Lower lobe of right lung (tissue), 2 donors: ENCODE results near the gene CEP131. TPM values are rescaled to one million over a fixed set of nuclear protein-coding genes. Genes with fewer than 3 reads are reported as not detected.
A peak's percentile ranks its signal among the peaks of the same experiment; 100 is the strongest.

Experiments
- ATAC-seq, 2 donors: fragments of 200-7000 bp; cut with Tn5 transposase; one replicate each; pipeline ENCODE4 v1.9.1; 2020 to 2022; ENCODE audit warnings: mild to moderate bottlenecking in 2 of 2, moderate library complexity in 2 of 2
- DNase-seq: peaks from one replicate; pipeline ENCODE4 v3.0.0-alpha.2; 2020
- H3K27ac ChIP-seq: fragments of 200-600 bp; one replicate; pipeline ENCODE4 v1.8.0; 2022
- H3K27me3 ChIP-seq: fragments of 200-600 bp; one replicate; pipeline ENCODE4 v1.8.0; 2022; ENCODE audit warnings: low read depth
- H3K36me3 ChIP-seq: fragments of 200-600 bp; one replicate; pipeline ENCODE4 v1.8.0; 2022; ENCODE audit warnings: mild to moderate bottlenecking
- H3K4me1 ChIP-seq: fragments of 200-600 bp; one replicate; pipeline ENCODE4 v1.8.0; 2022
- H3K4me3 ChIP-seq: fragments of 200-600 bp; one replicate; pipeline ENCODE4 v1.8.0; 2022; ENCODE audit warnings: mild to moderate bottlenecking
- H3K9me3 ChIP-seq: fragments of 200-600 bp; one replicate; pipeline ENCODE4 v1.8.0; 2022
- CTCF ChIP-seq: fragments of 200-600 bp; IDR thresholded peaks from one replicate; pipeline ENCODE4 v1.8.0; 2022; ENCODE audit warnings: antibody characterized with exemption, mild to moderate bottlenecking
- intact Hi-C: fragments of 100-400 bp; cut with DNase I; formaldehyde crosslinking; loops from one replicate; pipeline ENCODE4 v1.11.0; 2022
- total RNA-seq: library from RNA; stranded (reverse); fragmentation: NEBNext Ultra II Directional; extraction: Animal tissue kit (Norgen Biotek cat#: 25700); gene quantifications from one replicate; pipeline ENCODE4 v1.2.1, GENCODE V29; 2021
- donor health status: DM: no; HTN: yes; CAD: no; lungs with severe emphysema.

Gene CEP131
- total RNA-seq, 1 donor from 2014 or later = 8.3 TPM

GRCh38 chr17:81166033-81166492, 56.7 kb downstream of the CEP131 start, which contains the start of gene AATK:
Gene AATK, minus strand, starts transcription at chr17:81166221. Its CDS starts 229 bp downstream, at chr17:81165992.
- Histone ChIP-seq H3K27ac (no peak within 1 kb of the TSS), H3K36me3 (no peaks in the 10 kb centered on the region), H3K9me3 (no peaks in the 10 kb centered on the region), H3K4me3 (peak within 1 kb of the TSS; percentile 39), H3K27me3 (peaks cover 24% of the 10 kb centered on the region), H3K4me1 (peaks cover 5% of the 10 kb centered on the region)
- no peak for TF ChIP-seq CTCF
- intact Hi-C loops = no loop called here
- ATAC-seq (no peak), DNase-seq (no peak)

GRCh38 chr17:81165246-81166032, 57.3 kb downstream of the CEP131 start, which contains the start of gene PVALEF:
Gene PVALEF, plus strand, starts transcription at chr17:81165507. Its CDS starts 15,720 bp downstream, at chr17:81181227.
- H3K27me3 ChIP-seq = peaks cover 28% of the 10 kb centered on the region
- ATAC-seq (no peak), DNase-seq (peak; percentile 44)
- no peaks in the 10 kb centered on the region for H3K9me3 ChIP-seq
- H3K27ac ChIP-seq = no peak within 1 kb of the TSS
- H3K4me3 ChIP-seq = peak within 1 kb of the TSS; percentile 39
- TF ChIP-seq CTCF = no peak
- peaks cover 10% of the 10 kb centered on the region for H3K4me1 ChIP-seq
- no peaks in the 10 kb centered on the region for H3K36me3 ChIP-seq
- intact Hi-C loops = no loop called here

- H3K9me3 ChIP-seq = no peaks in the 10 kb centered on the region
These were observed 58.2 kb downstream of the CEP131 start for GRCh38 chr17:81164371-81165245.

GRCh38 chr17:81163703-81164370, 58.9 kb downstream of the CEP131 start:
- H3K4me1 ChIP-seq = peaks cover 20% of the 10 kb centered on the region
- no peaks in the 10 kb centered on the region for H3K36me3 ChIP-seq
- H3K4me3 ChIP-seq = no peak overlapping the region
- ATAC-seq (no peak), DNase-seq (peak; percentile 30)
- TF ChIP-seq CTCF = no peak
- no peak overlapping the region for H3K27ac ChIP-seq
- peaks cover 30% of the 10 kb centered on the region for H3K27me3 ChIP-seq
- H3K9me3 ChIP-seq = no peaks in the 10 kb centered on the region
- intact Hi-C loops = no loop called here

More at GRCh38 chr17:81164371-81165245, 58.2 kb downstream of the CEP131 start:
- TF ChIP-seq CTCF = no peak
- no peak overlapping the region for H3K4me3 ChIP-seq
- no peaks in the 10 kb centered on the region for H3K36me3 ChIP-seq
- ATAC-seq (no peak), DNase-seq (peak; percentile 39)
- H3K4me1 ChIP-seq = peaks cover 18% of the 10 kb centered on the region
- intact Hi-C loops = no loop called here
- no peak overlapping the region for H3K27ac ChIP-seq
- peaks cover 30% of the 10 kb centered on the region for H3K27me3 ChIP-seq
